AG04450 (cell line): ENCODE measurements around the gene SCFD2. TPM values are rescaled to one million over a fixed set of nuclear protein-coding genes. Genes with fewer than 3 reads are reported as not detected.

ENCODE experiments used
- CTCF ChIA-PET: fragments of 300-600, 350-600 bp; formaldehyde crosslinking; extraction: SDS; loops from one replicate; lab custom pipeline; 2022; ENCODE audit warnings: antibody characterized with exemption, inconsistent platforms; lab: Charles Lee
- POLR2A ChIA-PET: fragments of 350-600 bp; formaldehyde crosslinking; extraction: SDS; loops from one replicate; lab custom pipeline; 2021; ENCODE audit warnings: antibody characterized with exemption, inconsistent platforms; lab: Yijun Ruan, JAX
- DNase-seq: peaks from one replicate; pipeline ENCODE4 v3.0.0-alpha.2; 2011; ENCODE audit warnings: low read depth, low spot score
- H3K27ac ChIP-seq: one replicate; pipeline ENCODE4 v1.5.1; 2012; ENCODE audit warnings: low read depth, low read length, control low read depth
- H3K27me3 ChIP-seq: one replicate; pipeline ENCODE4 v1.6.0; 2012; ENCODE audit warnings: low read length; ENCODE audit not compliant: control insufficient read depth, insufficient read depth
- H3K4me3 ChIP-seq: 2 replicates; pipeline ENCODE4 v1.5.1; 2011; ENCODE audit warnings: mild to moderate bottlenecking, low read depth, low read length, control low read depth
- H3K9me3 ChIP-seq: 2 replicates; pipeline ENCODE4 v1.5.1; 2012; ENCODE audit warnings: low read length; ENCODE audit not compliant: control insufficient read depth, insufficient read depth
- polyA plus RNA-seq: library from polyadenylated mRNA; depleted of rRNA; stranded (reverse); fragments of >200 nt; gene quantifications from 2 replicates; pipeline ENCODE4 v1.2.3, GENCODE V29; 2011
- TF ChIP-seq, protein P1 (sequence below): IDR thresholded peaks from 2 replicates; pipeline ENCODE4 v1.5.1; 2011; ENCODE audit warnings: low read depth, low read length, control low read depth, inconsistent platforms

The SCFD2 gene
- polyA plus RNA-seq, 1 experiment = 16.4 TPM

DNA sequence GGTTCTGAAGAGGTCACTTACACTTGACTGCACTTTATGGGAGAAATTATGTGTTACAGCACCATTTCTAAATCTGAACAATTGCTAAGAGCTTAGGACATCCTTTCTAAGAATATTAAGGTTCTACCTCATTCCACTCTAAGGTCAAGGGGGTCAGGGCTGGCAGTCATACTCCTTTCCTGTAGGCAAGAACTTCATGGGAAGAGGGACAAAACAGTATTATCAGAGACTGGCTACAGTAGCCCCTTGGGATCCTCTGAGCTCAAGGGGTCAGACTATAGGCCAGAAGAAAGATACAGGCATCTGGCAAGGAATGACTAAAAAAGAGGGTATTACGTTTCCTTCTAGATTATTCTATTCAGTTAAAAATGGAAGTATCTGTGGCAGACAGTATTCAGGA, 388.6 kb downstream of the SCFD2 start:
- POLR2A ChIA-PET = no interaction called here
- CTCF ChIA-PET = interaction anchor here (1.8 kb wide), 1 partner anchor 432 kb away, joined by 8 read pairs; no protein-coding TSS in a partner anchor
- TF ChIP-seq, protein P1, sequence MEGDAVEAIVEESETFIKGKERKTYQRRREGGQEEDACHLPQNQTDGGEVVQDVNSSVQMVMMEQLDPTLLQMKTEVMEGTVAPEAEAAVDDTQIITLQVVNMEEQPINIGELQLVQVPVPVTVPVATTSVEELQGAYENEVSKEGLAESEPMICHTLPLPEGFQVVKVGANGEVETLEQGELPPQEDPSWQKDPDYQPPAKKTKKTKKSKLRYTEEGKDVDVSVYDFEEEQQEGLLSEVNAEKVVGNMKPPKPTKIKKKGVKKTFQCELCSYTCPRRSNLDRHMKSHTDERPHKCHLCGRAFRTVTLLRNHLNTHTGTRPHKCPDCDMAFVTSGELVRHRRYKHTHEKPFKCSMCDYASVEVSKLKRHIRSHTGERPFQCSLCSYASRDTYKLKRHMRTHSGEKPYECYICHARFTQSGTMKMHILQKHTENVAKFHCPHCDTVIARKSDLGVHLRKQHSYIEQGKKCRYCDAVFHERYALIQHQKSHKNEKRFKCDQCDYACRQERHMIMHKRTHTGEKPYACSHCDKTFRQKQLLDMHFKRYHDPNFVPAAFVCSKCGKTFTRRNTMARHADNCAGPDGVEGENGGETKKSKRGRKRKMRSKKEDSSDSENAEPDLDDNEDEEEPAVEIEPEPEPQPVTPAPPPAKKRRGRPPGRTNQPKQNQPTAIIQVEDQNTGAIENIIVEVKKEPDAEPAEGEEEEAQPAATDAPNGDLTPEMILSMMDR = no peak
- no peaks in the 10 kb centered on the region for H3K9me3 ChIP-seq
- no peak for DNase-seq
- no peak overlapping the region for H3K4me3 ChIP-seq
- no peak overlapping the region for H3K27ac ChIP-seq
- no peaks in the 10 kb centered on the region for H3K27me3 ChIP-seq

DNA sequence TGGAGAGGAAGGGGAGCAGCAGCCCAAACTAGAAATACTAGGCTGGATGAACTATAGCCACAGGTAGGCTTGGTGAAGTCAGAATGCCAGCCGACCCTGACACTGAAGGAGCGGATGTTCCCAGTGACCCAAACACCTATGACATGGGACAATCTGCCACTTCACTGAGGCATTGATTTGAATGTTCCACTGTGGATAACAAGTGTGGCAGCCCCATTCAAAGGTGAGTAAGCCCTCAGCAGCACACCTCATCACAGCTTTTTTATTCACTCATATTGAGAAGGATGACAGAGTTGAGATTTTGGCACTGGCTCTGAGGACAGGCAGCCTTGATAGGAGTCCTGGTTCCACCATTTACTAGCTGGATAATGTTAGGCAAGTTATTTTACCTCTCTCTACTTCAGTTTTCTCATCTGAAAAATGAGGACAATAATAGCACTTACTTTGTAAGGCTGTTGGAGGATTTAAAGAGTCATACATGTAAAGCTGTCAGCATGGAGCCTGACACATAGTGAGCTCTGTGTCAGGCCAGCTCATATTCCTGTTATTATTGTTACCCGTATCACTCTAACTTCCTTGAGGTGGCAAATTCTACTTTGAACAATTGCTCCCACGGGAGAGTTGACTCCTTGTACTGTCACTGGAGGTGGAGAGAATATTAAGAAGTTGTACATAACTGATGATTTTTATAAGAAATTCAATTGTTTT, 389.2 kb downstream of the SCFD2 start:
- Histone ChIP-seq H3K4me3 (no peak overlapping the region), H3K27me3 (no peaks in the 10 kb centered on the region), H3K9me3 (no peaks in the 10 kb centered on the region), H3K27ac (no peak overlapping the region)
- DNase-seq = no peak
- TF ChIP-seq, protein P1 = no peak
- ChIA-PET CTCF (interaction anchor here (1.8 kb wide), 1 partner anchor 431 kb away, joined by 8 read pairs; no protein-coding TSS in a partner anchor), POLR2A (no interaction called here)

DNA sequence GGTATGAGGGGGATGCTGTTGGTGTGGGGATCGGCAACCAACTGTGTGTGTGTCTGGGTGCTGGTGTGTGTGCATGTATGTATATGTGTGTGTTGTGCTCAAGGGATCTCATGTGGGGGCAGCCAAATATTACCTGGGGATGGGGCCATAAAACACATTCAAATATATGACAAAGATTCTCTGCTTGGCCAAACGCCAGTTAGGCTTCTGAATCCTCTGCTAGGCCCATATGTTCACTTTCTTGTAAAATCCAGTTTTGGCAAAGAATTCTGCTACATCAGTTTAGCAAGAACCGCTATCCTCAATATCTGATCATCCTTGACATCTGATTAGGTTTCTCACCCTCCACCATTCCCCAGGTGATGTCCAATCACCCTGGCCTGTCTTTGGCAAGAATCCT, 397.2 kb downstream of the SCFD2 start:
- no peaks in the 10 kb centered on the region for H3K27me3 ChIP-seq
- H3K4me3 ChIP-seq = no peak overlapping the region
- CTCF ChIA-PET = interaction anchor here (1.3 kb wide), 1 partner anchor 13 kb away, joined by 6 read pairs; no protein-coding TSS in a partner anchor
- 0 out of 2 replicates have a peak, but pooled peaks cover 3% of the 10 kb centered on the region for H3K9me3 ChIP-seq
- TF ChIP-seq, protein P1 = no peak
- POLR2A ChIA-PET = no interaction called here
- H3K27ac ChIP-seq = no peak overlapping the region
- DNase-seq = no peak

DNA sequence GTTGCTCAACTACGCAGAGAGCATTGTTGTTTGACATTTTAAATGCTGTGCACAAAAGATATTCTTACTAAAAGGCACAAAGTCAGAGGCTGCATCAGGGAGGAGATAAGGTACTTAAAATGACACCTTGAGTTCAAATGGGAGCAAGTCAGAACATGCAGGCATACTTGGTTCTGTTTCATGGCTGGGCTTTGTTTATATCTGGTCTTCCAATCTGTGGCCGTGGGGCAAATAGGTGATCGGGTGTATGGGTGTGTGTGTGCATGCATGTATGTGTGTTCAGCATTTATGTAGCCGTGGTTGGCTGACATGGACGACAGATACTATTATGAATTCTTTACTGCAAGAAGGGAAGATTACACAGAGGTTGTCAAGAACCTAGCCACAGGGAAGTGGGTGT, 397.6 kb downstream of the SCFD2 start:
- Histone ChIP-seq H3K9me3 (0 out of 2 replicates have a peak, but pooled peaks cover 3% of the 10 kb centered on the region), H3K27me3 (no peaks in the 10 kb centered on the region), H3K27ac (no peak overlapping the region), H3K4me3 (no peak overlapping the region)
- ChIA-PET POLR2A (no interaction called here), CTCF (no interaction called here)
- TF ChIP-seq, protein P1 = no peak
- DNase-seq = no peak

DNA sequence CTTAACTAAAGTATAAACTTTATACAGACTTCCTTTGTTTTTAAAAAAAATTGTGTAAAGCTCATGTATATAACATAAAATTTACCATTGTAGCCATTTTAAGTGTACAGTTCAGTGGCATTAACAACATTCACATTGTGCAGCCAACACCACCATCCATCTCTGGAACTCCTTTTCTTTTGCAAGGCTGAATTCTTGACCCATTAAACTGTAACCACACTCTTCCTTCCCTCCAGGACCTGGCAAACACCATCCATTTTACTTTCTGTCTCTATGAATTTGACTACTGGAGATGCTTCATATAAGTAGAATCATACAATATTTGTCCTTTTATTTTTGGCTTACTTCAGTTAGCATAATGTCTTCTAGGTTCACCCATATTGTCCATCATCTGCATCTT, 399.1 kb downstream of the SCFD2 start:
- ChIA-PET POLR2A (no interaction called here), CTCF (interaction anchor here (1.3 to 1.5 kb wide), 2 partner anchors 15 to 17 kb away, joined by 4 to 5 read pairs; no protein-coding TSS in a partner anchor)
- 0 out of 2 replicates have a peak, but pooled peaks cover 3% of the 10 kb centered on the region for H3K9me3 ChIP-seq
- no peak overlapping the region for H3K4me3 ChIP-seq
- TF ChIP-seq, protein P1 = no peak
- no peak overlapping the region for H3K27ac ChIP-seq
- no peak for DNase-seq
- no peaks in the 10 kb centered on the region for H3K27me3 ChIP-seq
